Measurements from ENCODE around the gene ARHGAP6.

The ARHGAP6 gene

DNA sequence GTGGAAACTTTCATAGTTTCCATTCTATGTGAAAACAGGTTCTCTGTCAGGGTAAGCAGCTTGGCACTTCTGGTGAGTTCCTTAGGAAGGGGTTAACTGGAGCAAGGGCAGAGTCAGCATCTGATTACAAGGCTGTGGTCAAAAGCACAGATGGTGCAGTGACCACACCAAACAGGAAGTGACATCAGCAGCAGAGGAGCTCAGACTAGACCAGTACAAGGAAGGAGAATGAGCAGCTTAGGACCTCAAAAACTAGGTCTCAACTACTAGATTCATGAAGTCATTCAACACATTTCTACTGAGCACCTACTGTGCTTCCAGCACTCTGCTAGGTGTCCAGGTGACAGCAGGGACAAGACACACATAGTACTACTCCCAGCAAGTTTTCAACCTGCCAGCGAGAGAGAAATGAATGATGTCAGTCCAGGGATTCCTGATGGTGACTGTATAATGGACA lies 242.3 kb downstream of the ARHGAP6 start:
- peak; percentile 7 for DNase-seq (ENCODE audit: low spot score)

DNA sequence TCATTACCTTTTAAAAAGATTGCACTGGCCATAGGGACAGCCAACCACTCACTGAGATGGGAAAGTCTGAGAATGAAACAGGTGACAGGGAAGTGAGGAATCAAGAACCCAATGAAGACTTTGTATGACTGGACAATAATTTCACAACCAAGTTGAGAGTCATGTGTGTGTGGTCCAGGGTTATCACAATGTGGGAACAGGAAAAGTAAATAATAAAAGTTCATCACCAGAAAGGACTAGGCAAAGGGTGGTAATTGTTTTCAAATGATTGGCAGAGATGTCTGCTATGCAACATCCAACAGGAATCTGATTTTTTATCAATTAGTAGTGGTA lies 243.2 kb downstream of the ARHGAP6 start:
- no peak for DNase-seq (ENCODE audit: low spot score)

DNA sequence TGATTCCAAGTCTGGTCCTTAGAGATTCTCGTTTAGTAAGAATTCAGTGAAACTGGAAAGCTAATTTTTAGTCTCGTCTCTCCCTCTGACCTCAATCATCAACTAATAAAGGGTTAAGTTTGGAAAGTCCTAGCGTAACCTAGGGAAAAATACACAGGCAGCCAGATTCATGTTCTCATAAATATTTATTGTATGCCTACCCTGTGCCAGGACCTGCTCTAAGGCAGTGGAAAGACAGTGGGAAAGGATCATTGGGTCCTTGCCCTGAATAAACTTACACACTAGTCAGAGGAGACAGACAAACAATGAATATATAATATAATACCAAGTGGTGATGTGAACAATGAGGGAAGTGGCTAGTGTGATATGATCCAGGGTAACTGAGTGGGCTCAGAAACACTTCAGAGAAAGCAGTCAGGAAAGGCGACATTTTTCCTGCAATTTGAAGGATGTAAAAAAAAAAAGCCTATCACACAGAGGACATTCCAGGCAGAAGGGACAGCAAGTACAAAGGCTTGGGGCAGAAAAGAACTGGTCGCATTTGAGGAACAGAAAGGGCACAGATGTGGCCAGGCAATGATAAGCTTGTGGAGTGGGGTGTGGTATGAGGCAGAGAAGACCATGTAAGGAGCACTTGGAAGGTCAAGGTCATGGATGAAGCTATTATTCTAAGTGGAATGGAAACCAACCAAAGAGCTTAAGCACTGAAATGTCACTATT lies 243.8 kb downstream of the ARHGAP6 start:
- no peak for DNase-seq (ENCODE audit: low spot score)

GRCh38 chrX:11420851-11421250 lies 244.9 kb downstream of the ARHGAP6 start:
- DNase-seq (ENCODE audit: low spot score) = no peak

GRCh38 chrX:11419102-11419501 lies 246.6 kb downstream of the ARHGAP6 start:
- peak; percentile 2 for DNase-seq (ENCODE audit: low spot score)

- DNase-seq (ENCODE audit: low spot score) = no peak
Observed at GRCh38 chrX:11416600-11416999, 249.1 kb downstream of the ARHGAP6 start.

DNA sequence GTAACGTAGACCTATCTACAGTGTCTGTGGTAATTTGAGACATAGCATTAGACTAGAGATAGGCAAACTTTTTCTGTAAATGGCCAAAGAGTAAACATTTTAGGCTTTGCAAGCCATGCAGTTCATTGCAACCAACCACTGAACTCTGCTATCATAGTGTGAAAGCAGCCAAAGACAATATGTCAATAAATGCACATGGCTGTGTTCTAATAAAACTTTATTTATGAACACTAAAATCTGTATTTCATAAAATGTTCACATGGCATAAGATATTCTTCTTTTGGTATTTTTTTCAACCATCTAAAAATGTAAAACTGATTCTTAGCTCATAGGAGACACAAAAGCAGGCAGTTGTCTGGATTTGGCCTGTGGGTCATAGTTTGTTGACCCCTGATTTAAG lies 251.6 kb downstream of the ARHGAP6 start:
- DNase-seq (ENCODE audit: low spot score) = no peak

- no peak for DNase-seq (ENCODE audit: low spot score)
Observed at GRCh38 chrX:11412715-11413623, 252.8 kb downstream of the ARHGAP6 start.

- no peak for DNase-seq (ENCODE audit: low spot score)
Observed at GRCh38 chrX:11409957-11410356, 255.8 kb downstream of the ARHGAP6 start.

GRCh38 chrX:11408783-11409182 lies 256.9 kb downstream of the ARHGAP6 start:
- no peak for DNase-seq (ENCODE audit: low spot score)

DNA sequence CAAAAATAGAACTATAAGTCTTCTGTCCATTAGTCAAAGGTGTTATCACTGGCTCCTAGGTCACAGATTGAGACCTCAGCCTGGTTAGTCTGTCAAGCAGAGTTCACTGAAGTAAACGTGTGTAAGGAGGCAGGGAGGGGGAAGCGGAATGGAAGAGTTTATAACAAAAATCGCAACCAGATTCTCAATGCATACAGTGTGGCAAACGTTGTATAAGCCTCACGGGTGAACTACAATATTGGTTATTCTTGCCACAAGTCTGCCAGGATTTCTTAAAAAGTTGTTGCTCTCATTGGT lies 257.7 kb downstream of the ARHGAP6 start:
- DNase-seq (ENCODE audit: low spot score) = no peak

DNA sequence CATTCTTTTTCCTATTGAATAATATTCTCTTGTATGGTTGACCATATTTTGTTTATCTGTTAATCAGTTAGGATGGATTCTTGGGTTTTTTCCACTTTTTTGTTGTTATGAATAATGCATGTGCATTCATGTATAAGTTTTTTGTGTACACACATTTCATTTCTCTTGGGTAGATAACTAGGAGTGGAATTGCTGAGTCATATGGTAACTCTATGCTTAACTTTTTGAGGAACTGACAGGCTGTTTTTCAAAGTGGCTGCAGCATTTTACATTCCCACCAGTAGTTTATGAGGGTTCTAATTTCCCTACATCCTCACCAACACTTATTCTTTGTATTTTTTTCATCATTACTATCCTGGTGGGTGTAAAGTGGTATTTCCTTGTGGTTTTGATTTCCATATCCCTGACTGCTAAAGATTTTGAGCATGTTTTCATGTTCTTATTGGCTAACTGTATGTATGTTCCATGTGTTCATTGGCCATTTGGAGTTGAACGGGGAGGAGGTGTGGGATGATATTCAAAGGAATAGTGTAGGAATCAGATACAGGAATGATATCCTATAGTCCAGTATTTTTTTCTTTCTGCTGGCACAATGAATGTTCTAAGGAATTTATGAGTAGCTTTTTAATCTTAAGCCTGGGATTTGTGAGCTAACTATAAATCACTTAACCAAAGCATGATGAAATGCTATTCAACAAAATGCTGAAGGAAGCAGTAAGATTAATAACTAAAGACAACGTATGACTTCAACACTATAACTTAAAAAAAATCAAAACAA lies 258.2 kb downstream of the ARHGAP6 start:
- DNase-seq (ENCODE audit: low spot score) = peak; percentile 3

GRCh38 chrX:11406109-11406765 lies 259.5 kb downstream of the ARHGAP6 start:
- DNase-seq (ENCODE audit: low spot score) = no peak

- no peak for DNase-seq (ENCODE audit: low spot score)
Observed at GRCh38 chrX:11403631-11404030, 262.1 kb downstream of the ARHGAP6 start.

- no peak for DNase-seq (ENCODE audit: low spot score)
Observed at GRCh38 chrX:11401966-11402365, 263.8 kb downstream of the ARHGAP6 start.

DNA sequence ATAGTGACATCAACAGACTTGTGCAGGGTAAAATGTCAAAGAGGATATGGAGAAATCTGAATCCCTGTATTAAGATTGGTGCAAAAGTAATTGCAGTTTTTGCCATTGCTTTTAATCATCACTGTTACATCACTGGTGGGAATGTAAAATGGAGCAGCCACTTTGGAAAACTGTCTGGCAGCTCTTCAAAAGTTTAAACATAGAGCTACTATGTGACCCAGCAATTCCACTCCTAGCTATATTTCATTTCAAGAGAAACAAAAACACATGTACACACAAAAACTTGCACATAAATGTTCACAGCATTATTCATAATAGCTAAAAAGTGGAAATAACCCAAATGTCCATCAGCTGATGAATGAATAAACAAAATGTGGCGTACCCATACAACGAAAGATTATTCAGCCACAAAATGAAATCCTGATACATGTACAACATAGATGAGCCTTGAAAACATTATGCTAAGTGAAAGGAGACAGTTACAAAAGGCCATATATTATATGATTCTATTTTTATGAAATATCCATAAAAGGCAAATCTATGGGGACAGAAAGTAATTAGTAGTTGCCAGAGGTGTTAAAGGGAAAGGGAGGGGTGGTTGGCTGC lies 266.1 kb downstream of the ARHGAP6 start:
- DNase-seq (ENCODE audit: low spot score) = no peak

- DNase-seq (ENCODE audit: low spot score) = no peak
Observed at GRCh38 chrX:11398785-11399184, 266.9 kb downstream of the ARHGAP6 start.

GRCh38 chrX:11398139-11398538 lies 267.6 kb downstream of the ARHGAP6 start:
- no peak for DNase-seq (ENCODE audit: low spot score)

GRCh38 chrX:11397680-11398079 lies 268.0 kb downstream of the ARHGAP6 start:
- no peak for DNase-seq (ENCODE audit: low spot score)

GRCh38 chrX:11395859-11396258 lies 269.9 kb downstream of the ARHGAP6 start:
- DNase-seq (ENCODE audit: low spot score) = no peak

- no peak for DNase-seq (ENCODE audit: low spot score)
Observed at GRCh38 chrX:11393949-11394654, 271.6 kb downstream of the ARHGAP6 start.
